Measurements from ENCODE around the gene METTL25.
"Not testable (repeated sequence)": the region's sequence is repeated elsewhere in the genome, so short reads cannot be mapped to it uniquely, and the experiment has no call there.

GRCh38 chr12:82360834-82361233 is 2.5 kb downstream of the METTL25 start:
- not testable (repeated sequence) for TF ChIP-seq POLR2A, CTCF, POLR2AphosphoS5 (IDR thresholded peaks at IDR 0.05)
